Measurements from ENCODE around the gene MOB4. TPM values are rescaled to one million over a fixed set of nuclear protein-coding genes. Genes with fewer than 3 reads are reported as not detected.

MOB4 gene
- polyA plus RNA-seq, 1 experiment: 58.9 TPM

- DNase-seq (ENCODE audit: low read depth, low spot score): no peak
- ChIA-PET POLR2A (no interaction called here), CTCF (no interaction called here)
- Histone ChIP-seq H3K9me3 (ENCODE audit: control insufficient read depth, insufficient read depth, low read length) (no peaks in the 10 kb centered on the region), H3K27ac (ENCODE audit: low read depth, low read length) (no peak overlapping the region), H3K4me3 (ENCODE audit: low read depth, low read length) (no peak overlapping the region), H3K27me3 (ENCODE audit: control insufficient read depth, insufficient read depth, low read length) (no peaks in the 10 kb centered on the region)
- no peak for TF ChIP-seq CTCF (IDR thresholded peaks at IDR 0.05; ENCODE audit: low read depth, low read length)
These were observed 2.0 kb upstream of the MOB4 start for GRCh38 chr2:197513915-197514314.

DNA sequence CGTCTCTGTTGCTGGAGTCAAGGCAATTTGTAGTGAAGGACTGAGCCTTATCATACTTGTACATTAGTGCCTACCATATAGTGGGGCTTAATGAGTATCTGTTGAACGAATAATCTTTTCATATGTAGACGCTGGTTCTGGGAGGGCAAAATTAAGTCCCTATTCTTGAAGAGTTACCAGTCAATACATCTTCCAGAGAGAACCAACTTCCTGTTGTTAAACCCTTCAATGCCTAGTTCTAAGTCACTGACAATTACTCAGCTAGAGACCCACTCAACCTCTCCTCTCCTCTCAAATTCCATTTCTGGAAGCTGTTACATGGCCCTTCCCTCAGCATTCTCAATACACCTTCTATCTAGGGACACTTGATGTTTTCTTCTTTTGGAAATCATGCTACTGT, 1.1 kb upstream of the MOB4 start:
- TF ChIP-seq CTCF (IDR thresholded peaks at IDR 0.05; ENCODE audit: low read depth, low read length): no peak

DNA sequence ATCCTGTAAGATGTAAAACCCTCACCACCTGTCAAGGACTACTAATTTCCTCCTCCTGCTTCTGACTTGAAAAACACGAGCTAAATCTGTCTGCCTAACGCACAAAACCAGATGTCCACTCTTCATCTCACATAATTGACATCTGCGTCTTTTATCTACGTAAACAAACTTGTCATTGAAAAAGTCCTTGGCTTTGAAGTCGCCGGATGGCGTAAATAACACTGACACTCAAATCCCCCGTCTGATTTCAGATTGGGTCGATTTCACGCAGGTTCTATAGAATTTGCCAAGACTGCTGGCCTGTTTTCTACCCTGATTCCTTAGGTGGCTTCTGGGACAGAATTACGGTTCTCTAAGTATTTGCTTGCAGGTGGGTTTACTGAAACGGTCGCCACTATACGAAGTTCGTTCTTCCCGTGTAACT, 539 bp upstream of the MOB4 start:
- POLR2A ChIA-PET: interaction anchor here (0.6 to 3.3 kb wide), 7 partner anchors 9 to 190 kb away, joined by 3 to 47 read pairs (median 4); partner anchors contain the start of genes COQ10B, HSPD1, HSPE1 and MARS2
- CTCF ChIA-PET: no interaction called here

More for the DNA sequence above, 1.1 kb upstream of the MOB4 start:
- Histone ChIP-seq H3K27ac (ENCODE audit: low read depth, low read length) (no peak overlapping the region), H3K4me3 (ENCODE audit: low read depth, low read length) (peak overlapping the region; percentile 84; the same call in 1 of the 2 replicates), H3K9me3 (ENCODE audit: control insufficient read depth, insufficient read depth, low read length) (no peaks in the 10 kb centered on the region), H3K27me3 (ENCODE audit: control insufficient read depth, insufficient read depth, low read length) (no peaks in the 10 kb centered on the region)
- CTCF ChIA-PET: no interaction called here
- DNase-seq (ENCODE audit: low read depth, low spot score): no peak
- POLR2A ChIA-PET: interaction anchor here (3.3 kb wide), 1 partner anchor 15 kb away, joined by 47 read pairs; the partner anchor contains the start of genes HSPD1 and HSPE1

GRCh38 chr2:197516393-197516761, 511 bp downstream of the MOB4 start:
- Histone ChIP-seq H3K27ac (ENCODE audit: low read depth, low read length) (peak overlapping the region; percentile 31), H3K9me3 (ENCODE audit: control insufficient read depth, insufficient read depth, low read length) (no peaks in the 10 kb centered on the region), H3K27me3 (ENCODE audit: control insufficient read depth, insufficient read depth, low read length) (no peaks in the 10 kb centered on the region), H3K4me3 (ENCODE audit: low read depth, low read length) (peak overlapping the region; percentile 84)
- no peak for TF ChIP-seq CTCF (IDR thresholded peaks at IDR 0.05; ENCODE audit: low read depth, low read length)
- DNase-seq (ENCODE audit: low read depth, low spot score): no peak
- CTCF ChIA-PET: interaction anchor here (1.0 kb wide), 1 partner anchor 14 kb away, joined by 3 read pairs; no protein-coding TSS in a partner anchor
- POLR2A ChIA-PET: interaction anchor here (0.6 to 3.3 kb wide), 7 partner anchors 10 to 196 kb away, joined by 3 to 47 read pairs (median 4); partner anchors contain the start of genes COQ10B, HSPD1, HSPE1 and SF3B1

More for the DNA sequence above, 539 bp upstream of the MOB4 start:
- Histone ChIP-seq H3K4me3 (ENCODE audit: low read depth, low read length) (peak overlapping the region; percentile 84), H3K27ac (ENCODE audit: low read depth, low read length) (peak overlapping the region; percentile 73), H3K27me3 (ENCODE audit: control insufficient read depth, insufficient read depth, low read length) (no peaks in the 10 kb centered on the region), H3K9me3 (ENCODE audit: control insufficient read depth, insufficient read depth, low read length) (no peaks in the 10 kb centered on the region)
- DNase-seq (ENCODE audit: low read depth, low spot score): no peak
- TF ChIP-seq CTCF (IDR thresholded peaks at IDR 0.05; ENCODE audit: low read depth, low read length): no peak

- Histone ChIP-seq H3K4me3 (ENCODE audit: low read depth, low read length) (peak overlapping the region; percentile 84), H3K27ac (ENCODE audit: low read depth, low read length) (no peak overlapping the region), H3K27me3 (ENCODE audit: control insufficient read depth, insufficient read depth, low read length) (no peaks in the 10 kb centered on the region), H3K9me3 (ENCODE audit: control insufficient read depth, insufficient read depth, low read length) (no peaks in the 10 kb centered on the region)
- CTCF ChIA-PET: no interaction called here
- POLR2A ChIA-PET: interaction anchor here (1.1 to 3.3 kb wide), 2 partner anchors 18 to 195 kb away, joined by 3 to 47 read pairs; partner anchors contain the start of genes HSPD1 and HSPE1
- no peak for TF ChIP-seq CTCF (IDR thresholded peaks at IDR 0.05; ENCODE audit: low read depth, low read length)
- DNase-seq (ENCODE audit: low read depth, low spot score): no peak
These were observed 1.3 kb downstream of the MOB4 start for GRCh38 chr2:197517150-197517549.

All from AG04450 (cell line).